AML-193 (cell line): ENCODE data around the gene DDX49.

Experiments
- DNase-seq, 2 experiments: peaks; one replicate each; lab custom pipeline; 2025; lab: John Stamatoyannopoulos, UW

The DDX49 gene

DNA sequence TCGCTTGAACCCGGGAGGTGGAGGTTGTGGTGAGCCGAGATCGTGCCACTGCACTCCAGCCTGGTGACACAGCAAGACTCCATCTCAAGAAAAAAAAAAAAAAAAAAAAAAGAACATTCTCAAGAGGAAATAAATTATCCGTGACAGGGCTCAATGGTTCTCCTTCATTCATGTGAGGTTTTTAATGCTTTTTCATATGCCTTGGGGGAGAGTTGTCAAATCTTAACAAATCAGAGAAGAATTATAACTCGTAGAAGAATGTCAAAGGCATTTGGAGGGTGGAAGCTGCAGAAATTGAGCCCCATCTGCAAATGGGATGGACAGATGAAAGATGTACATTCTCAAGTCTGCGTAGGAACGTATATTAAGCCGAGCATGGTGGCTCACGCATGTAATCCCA lies 56.4 kb downstream of the DDX49 start:
- no peak for DNase-seq
